ENCODE data around the gene ARHGAP15.

ARHGAP15 gene

DNA sequence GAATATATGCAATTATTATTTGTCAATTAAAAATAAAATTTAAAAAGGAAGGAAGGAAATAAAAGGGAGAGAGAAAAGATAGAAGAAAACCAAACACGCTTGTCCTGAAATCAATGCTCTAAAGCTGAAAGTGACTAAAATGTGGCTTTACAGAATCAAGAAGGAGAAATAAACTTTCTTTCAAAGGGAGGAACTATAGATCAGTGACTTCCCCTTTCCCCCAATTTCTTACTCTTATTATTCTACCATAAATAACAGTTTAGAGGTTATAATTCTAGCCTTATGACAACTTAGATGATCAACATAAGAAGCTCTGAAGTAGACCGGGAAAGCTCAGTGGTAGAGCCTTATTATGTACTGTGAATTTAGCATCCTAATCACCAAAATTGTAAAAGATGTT lies 122.5 kb downstream of the ARHGAP15 start:
- DNase-seq: no peak
- in situ Hi-C loops (cut with MboI; ENCODE audit: low pct_unique_long_range_greater_than_20kb, low sequenced_read_pairs): no loop called here

DNA sequence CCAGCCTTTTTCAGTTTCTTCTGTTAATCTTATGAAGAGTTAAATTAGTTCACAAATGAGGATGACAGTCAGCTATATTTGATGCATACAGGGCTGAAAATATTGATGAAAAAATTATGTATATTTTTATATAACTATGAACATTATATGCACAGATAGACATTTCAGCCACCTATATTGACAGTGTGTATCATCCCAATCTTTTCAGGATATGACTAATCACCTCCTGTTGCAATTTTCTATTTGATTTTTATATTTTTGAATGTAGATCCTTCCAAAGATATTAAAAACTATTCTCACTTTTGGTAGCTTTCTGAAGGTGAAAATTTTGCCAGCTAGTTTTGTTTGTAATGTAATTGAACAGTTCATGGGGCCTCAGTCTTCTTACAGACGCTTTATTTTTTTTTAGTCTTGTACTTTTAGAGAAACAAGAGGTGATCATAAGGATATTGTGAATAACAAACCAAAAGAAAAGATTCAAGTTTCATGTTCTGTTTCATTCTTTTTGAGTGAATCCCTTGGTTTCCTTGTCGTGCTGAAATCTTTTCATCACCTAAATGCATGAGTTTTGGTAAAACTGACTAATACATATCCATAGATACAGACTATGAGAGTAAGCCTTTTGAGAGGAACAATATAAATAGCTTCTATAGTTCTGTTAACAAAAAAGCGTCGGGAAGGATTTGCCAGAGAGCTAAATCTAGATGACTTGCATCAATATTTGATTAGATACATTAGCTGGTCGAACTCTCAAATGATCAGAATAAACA lies 123.1 kb downstream of the ARHGAP15 start:
- no peak for DNase-seq
- in situ Hi-C loops (cut with MboI; ENCODE audit: low pct_unique_long_range_greater_than_20kb, low sequenced_read_pairs): no loop called here

DNA sequence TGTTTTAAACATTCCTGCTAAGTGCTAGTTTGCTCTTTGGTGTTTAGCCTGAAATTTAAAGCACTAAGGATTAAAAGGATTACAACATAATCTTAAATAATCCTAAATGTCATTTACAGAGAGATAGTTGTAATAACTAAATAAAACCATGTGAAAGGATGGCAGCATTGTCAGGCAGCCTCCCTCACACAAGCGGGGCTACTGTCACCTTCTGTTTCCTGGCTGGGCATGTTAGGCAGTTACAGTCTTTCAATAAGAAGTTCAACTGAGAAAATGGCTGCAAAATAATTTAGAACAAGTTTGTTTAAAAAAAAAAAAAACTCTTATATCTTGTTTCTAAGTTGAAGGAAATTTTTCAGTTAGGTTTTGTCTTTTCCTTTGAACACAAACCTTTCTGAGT lies 124.9 kb downstream of the ARHGAP15 start:
- in situ Hi-C loops (cut with MboI; ENCODE audit: low pct_unique_long_range_greater_than_20kb, low sequenced_read_pairs): no loop called here
- peak; percentile 42 for DNase-seq

DNA sequence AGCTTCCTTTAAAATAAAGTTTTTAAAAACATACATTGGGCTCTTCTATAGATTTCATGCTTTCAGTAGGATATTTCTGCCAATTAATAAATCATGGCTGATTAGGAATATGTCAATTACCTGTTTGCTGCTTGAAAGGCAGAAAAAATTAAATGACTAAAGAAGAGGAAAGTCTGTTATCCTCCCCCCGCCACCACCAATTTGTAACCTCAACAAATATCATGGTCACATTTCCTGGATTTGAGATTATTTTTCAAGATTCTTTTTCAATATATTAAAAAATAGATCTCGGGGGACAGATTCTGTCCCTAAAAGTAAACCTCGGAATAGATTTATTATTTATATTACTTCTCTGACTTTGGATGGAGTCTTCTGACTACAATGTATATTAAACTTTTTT lies 125.9 kb downstream of the ARHGAP15 start:
- DNase-seq: no peak
- in situ Hi-C loops (cut with MboI; ENCODE audit: low pct_unique_long_range_greater_than_20kb, low sequenced_read_pairs): no loop called here

DNA sequence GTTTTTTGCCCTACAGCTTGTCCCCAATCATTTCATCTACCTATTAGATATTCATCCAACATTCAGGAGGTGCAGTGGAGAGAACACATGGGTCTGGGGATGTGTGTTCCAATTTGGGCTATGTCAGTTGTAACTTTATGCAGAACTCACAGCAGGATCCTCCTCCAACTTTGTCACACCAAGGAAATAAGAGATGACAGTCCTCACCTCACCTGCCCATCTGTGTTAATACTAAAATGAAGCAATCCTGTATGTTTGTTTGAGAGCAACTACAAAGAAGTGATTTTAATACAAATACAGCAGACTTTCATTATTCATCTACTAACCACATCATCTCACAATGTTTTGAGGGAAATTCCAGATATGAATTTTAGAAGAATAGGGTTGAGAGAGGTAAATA lies 126.7 kb downstream of the ARHGAP15 start:
- no peak for DNase-seq
- in situ Hi-C loops (cut with MboI; ENCODE audit: low pct_unique_long_range_greater_than_20kb, low sequenced_read_pairs): no loop called here

DNA sequence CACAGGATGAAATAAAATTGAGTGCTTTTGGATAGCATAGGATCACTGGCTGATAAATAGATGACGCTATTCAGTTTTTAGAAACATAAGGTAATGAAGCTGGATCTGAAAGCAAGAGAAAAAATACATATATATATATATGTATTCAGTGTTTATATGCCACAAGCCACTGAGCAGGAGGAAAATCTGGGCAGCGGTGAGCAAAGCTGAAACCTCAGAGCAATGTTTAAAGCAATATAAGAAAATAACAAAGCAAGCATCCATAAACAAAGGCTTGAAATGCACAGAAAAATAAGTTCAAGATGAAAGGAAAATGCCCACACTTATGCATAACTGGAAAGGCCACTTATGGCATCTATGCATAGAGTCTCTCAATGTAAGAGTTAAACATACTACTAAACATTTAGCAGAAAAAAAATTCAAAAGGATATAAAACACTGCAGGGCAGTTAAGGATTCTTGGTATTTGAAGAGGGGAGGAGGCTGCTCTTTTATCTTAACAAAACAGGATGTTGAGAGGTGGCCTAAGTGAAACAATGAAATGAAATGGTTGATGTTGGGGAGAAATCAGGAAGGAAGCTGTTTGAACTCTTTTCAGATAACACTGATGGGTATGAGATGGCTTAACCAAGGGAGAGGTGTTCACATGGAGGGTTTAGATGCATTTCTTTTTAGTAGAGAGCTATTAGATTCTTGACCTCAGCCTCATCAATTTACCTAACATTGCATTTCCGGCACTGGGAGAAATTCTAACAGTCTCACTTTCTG lies 129.1 kb downstream of the ARHGAP15 start:
- in situ Hi-C loops (cut with MboI; ENCODE audit: low pct_unique_long_range_greater_than_20kb, low sequenced_read_pairs): no loop called here

DNA sequence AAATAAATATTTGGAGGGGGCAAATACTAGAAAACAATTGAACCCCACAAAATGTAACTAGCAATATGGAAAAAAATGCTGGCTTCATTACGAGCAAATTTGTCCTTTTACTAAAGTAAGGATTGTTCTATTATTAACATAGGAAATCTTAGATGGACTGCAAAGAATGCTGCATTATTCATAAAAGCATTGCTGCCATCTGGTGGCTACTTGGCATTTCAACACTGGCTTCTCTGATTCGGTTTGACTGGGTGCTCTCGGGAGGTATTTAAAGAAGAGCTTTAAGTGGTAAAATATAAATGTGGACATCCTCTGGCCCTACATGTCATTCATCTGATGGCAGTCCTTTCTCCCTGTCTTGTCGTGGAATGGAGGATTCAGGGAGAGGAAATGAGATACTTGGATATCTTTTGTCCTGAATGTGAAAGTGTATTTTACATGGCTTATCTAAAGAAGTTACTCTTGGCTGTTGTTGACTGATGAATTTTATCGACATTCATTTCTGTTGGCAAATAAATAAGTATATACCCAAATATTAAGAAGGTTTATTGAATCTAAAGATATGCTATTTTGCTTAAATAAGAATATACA lies 130.2 kb downstream of the ARHGAP15 start:
- in situ Hi-C loops (cut with MboI; ENCODE audit: low pct_unique_long_range_greater_than_20kb, low sequenced_read_pairs): no loop called here
- peak; percentile 82 for DNase-seq

More for the DNA sequence above, 129.1 kb downstream of the ARHGAP15 start:
- DNase-seq: peak; percentile 81

DNA sequence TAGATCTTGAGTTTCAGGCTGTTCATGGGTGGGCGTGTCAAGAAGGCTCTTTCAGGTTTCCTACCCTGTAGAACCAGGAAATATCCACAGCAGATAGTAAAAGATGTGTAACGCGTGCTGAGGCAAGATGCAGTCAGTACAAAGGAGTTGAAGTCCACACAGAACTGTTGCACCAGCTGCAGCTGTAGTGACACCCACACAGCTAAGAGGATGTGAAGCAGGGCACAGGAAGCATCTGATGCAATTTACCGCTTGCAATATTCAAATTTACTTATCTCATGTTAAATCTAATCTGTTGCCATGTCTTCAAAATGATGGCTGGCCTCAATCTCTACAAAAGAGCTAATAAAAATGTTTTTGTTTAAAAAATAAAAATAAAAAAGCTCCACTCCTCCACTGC lies 132.8 kb downstream of the ARHGAP15 start:
- in situ Hi-C loops (cut with MboI; ENCODE audit: low pct_unique_long_range_greater_than_20kb, low sequenced_read_pairs): no loop called here
- DNase-seq: peak; percentile 53

DNA sequence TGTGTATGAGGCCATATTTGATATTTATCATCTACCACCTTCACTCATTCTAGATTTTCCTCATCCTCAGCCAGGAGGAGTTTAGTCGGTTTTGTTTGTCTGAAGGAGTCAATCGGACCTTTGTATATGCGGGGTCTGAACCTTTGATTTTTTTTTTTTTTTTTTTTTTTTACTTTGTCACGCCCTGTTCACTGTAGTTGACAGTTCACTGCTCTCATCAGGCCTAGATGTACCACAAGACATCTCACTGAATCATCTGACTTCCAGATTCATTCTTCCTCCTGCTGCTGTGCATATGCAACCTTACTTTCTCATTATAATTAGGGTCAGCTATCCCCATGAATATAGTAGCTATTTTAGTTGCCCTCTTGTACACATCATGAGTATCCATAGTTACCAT lies 133.2 kb downstream of the ARHGAP15 start:
- in situ Hi-C loops (cut with MboI; ENCODE audit: low pct_unique_long_range_greater_than_20kb, low sequenced_read_pairs): no loop called here
- DNase-seq: no peak

DNA sequence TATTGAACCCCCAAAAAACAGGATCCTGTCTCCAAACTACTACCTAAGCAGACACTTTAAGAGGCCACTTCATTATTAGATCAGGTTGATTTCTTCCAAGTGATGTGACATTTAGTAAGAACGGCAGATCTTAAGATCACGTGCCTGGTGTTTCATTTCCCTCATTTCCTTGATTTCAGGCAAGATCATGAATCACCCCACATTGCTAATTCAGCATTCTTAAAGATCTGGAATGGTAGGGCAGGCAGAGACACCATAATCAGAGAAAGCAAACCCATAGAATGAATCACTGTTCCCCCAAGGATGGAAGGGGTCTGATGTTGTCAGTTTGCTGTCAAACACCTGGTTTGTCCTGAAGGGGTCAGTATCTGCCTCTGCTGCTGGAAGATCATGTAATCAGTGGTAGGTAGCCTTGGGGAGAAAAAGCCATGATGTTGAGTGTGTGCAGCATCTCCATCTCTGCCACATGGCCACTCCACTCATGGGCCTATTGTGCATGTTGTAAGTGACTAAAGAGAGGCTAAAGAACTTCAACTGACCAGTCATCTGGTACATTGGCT lies 133.9 kb downstream of the ARHGAP15 start:
- in situ Hi-C loops (cut with MboI; ENCODE audit: low pct_unique_long_range_greater_than_20kb, low sequenced_read_pairs): no loop called here
- no peak for DNase-seq

DNA sequence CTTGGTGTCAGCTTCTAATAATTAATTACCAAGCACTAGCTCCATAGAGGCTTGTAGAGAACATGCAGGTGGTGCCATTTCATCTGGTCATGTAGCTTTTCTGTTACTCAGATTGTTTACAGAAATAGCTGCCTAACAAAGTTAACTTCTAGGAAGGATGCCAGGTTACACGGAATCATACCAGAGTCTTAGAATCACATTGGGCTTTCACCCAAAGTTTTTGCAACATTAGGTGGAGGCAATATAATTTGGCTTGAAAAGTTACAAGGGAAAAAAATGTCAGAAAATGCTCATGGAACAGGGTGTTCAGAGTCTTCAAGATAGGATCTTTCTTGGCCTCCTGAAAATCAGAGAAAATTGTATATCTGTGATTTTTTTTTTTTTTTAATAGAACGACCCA lies 135.6 kb downstream of the ARHGAP15 start:
- DNase-seq: no peak
- in situ Hi-C loops (cut with MboI; ENCODE audit: low pct_unique_long_range_greater_than_20kb, low sequenced_read_pairs): no loop called here

DNA sequence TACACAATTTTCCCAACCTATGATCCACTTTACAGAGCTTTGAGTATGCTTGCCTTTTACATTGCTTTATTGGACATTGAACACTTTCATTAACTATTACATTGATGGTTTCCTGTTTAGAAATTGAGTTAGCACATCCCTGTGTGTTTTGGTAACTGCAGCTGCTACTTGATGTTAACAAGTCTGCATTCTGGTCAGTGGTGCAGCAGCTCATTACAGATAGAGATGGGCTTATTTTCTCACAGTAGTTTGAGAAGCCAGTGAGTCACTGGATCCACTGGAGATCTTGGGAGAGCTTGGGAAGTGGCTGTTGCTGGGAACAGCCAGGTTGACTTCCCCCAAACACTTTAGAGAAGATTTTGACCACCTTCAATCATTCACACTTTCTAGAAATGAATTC lies 150.5 kb downstream of the ARHGAP15 start:
- no peak for DNase-seq

DNA sequence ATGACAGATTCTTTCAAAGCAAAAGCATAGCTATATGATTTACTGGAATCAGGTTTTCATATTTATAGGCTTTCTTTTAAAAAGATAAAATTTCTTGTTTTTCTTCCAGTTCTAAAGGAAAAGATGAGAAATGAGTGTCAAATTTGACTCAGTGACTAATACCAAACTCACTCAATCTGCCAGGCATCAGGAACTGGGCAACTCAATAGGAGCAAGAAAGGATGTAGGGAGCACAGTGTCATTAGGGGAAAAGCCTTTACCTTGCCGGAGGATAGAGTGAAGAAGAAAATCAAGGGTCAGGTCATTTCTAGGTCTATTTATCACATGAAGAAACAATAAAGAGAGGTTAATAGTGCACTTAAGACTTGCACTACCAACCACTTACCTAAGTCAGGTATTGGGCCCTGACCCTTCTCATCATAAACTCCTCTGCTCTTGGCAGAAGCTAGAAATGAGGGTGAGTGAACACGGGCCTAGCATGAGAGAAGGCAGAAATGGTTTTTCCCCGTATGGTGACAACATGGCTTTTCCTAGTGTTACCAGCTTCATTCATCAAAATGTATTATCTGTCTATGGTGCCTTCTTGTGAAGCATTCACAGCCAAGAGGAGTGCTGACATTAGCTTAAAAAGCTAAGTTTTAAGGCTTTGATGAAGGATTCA lies 151.0 kb downstream of the ARHGAP15 start:
- no peak for DNase-seq
- in situ Hi-C loops (cut with MboI; ENCODE audit: low pct_unique_long_range_greater_than_20kb, low sequenced_read_pairs): no loop called here

More for the DNA sequence above, 150.5 kb downstream of the ARHGAP15 start:
- in situ Hi-C loops (cut with MboI; ENCODE audit: low pct_unique_long_range_greater_than_20kb, low sequenced_read_pairs): no loop called here

DNA sequence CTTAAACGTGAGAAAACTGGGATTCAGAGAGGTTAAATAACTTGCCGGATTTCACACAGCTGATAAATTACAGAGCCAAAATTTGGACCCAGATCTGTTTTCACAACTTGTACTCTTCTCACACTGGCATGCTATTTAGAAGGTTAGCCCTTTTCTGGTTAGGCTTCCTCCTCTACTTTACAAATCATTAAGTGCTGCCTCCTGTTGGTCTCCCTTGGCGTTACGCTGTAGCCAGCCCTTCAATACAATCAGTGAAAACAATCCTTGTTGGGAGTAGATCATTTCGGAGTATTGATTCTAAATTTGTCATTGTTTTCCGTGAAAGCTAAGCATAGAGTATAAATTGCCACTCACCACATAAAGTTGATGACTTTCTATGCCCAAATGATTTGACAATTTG lies 153.5 kb downstream of the ARHGAP15 start:
- peak; percentile 40 for DNase-seq
- in situ Hi-C loops (cut with MboI; ENCODE audit: low pct_unique_long_range_greater_than_20kb, low sequenced_read_pairs): no loop called here

DNA sequence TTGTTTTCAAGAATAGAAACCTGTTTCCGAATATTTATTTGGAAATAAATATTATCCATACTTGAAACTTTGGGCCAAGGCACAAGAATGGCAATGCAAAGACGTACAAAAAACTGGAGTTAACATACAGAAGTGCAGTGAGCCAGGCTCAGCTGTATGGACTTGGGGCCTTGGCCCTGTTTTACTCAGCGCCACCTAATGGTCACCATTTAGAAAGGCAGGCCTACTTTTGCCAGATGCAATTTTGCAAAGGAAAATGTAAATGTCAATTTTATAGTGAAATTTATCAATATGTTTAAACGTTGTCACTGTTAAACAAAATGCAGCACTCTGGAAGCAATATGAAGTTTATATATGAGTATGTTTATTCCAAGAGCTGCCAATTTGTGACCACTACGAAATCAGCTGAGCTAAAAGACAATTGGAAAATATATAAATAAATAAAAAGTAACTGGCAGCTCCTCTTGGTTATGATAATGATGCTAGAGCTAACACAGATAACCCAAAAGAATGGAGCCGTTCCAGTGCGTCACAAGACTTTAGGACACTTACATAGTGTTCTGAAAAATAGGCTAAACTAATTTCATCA lies 155.0 kb downstream of the ARHGAP15 start:
- DNase-seq: peak; percentile 43

DNA sequence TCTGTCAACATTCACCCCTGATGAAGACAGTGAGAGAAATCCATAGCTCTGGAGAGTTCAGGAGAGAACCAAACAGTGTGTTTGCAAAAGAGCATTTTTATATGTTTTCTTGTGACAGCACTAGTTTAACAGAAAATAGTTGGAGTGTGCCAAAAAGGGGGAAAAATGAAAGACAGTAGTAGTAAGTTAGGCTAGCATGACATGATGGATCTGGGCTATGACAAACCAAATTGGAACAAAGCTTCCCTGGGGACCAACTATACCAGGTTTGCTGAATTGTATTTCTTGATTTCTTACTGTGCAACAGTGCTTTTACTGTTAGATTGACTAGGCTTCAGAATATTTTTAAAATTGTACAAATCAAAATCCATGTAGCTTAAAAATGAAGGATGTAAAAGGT lies 159.8 kb downstream of the ARHGAP15 start:
- in situ Hi-C loops (cut with MboI; ENCODE audit: low pct_unique_long_range_greater_than_20kb, low sequenced_read_pairs): no loop called here
- DNase-seq: no peak

More for the DNA sequence above, 155.0 kb downstream of the ARHGAP15 start:
- in situ Hi-C loops (cut with MboI; ENCODE audit: low pct_unique_long_range_greater_than_20kb, low sequenced_read_pairs): no loop called here

DNA sequence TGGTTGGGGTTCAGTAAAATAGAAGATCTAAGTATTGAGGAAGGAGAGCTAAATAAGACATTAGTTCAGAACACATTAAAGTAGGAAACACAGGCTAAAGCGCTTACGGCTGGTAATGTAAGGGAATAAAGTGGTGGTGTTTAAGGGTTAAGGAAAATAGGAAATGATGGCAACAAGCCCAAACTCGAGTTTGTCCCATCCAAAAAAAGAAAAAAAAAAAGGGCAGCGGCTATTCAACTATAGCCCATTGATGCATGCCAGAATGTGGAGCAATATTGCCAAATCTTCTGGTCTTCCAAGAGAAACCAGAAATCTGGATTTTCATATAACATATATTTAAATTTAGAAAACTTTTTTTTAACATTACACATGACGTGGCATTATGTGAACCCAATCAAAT lies 161.0 kb downstream of the ARHGAP15 start:
- in situ Hi-C loops (cut with MboI; ENCODE audit: low pct_unique_long_range_greater_than_20kb, low sequenced_read_pairs): no loop called here
- no peak for DNase-seq

DNA sequence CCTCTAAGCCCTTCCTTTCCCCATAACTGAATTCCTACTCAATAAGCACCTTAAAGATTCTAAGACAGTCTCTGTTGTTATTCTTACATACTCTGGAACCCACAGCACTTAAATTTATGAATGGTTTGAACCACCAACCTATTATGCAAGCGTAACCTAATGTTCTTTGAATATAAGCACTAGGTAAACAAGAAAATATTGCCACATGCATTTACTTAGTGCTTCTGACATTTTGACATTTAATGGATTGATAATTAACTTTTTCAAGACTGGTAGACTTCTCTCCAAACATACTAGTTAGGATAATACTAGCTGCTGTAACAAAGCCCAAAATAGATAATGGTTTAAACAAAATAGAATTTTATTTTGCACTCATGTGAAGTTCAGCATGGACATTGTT lies 164.8 kb downstream of the ARHGAP15 start:
- in situ Hi-C loops (cut with MboI; ENCODE audit: low pct_unique_long_range_greater_than_20kb, low sequenced_read_pairs): no loop called here
- no peak for DNase-seq

DNA sequence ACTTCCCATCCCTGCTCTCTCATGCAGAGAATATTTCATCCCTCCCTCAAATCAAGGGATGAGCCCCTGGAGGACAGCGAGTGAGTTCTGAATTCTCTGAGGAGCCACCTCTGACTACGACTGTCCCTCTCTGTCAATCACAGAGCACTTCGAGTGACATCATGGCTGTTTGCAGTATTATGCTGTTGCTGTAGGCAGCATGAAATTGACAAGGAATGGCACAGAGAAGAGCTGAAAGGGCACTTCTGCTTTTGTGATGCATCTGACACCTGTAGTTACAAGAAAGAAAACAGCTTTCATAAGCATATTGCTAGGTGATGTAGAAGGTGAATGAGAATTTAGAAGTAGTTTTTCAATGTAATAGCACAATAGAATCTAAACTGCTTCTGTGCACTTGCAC lies 166.9 kb downstream of the ARHGAP15 start:
- peak; percentile 28 for DNase-seq
- in situ Hi-C loops (cut with MboI; ENCODE audit: low pct_unique_long_range_greater_than_20kb, low sequenced_read_pairs): no loop called here

All from KBM-7 (cell line).